HEK293 (cell line): Measurements from ENCODE around the gene ZNF296.

Source experiments
- GLIS2 ChIP-seq: fragments of 450-650 bp; formaldehyde crosslinking; IDR thresholded peaks from 2 replicates; pipeline ENCODE4 v1.5.1; 2016; ENCODE audit warnings: missing biosample characterization, missing genetic modification characterization
- KLF1 ChIP-seq: fragments of 450-650 bp; formaldehyde crosslinking; IDR thresholded peaks from 2 replicates; pipeline ENCODE4 v1.5.1; 2016; ENCODE audit warnings: missing biosample characterization, missing genetic modification characterization
- MEIS1 ChIP-seq: sonication (generic); formaldehyde crosslinking; IDR thresholded peaks from 2 replicates; pipeline ENCODE4 v1.8.1; 2022; ENCODE audit warnings: missing genetic modification reagents, mild to moderate bottlenecking, borderline replicate concordance
- OSR2 ChIP-seq: fragments of 450-650 bp; formaldehyde crosslinking; IDR thresholded peaks from 2 replicates; pipeline ENCODE4 v1.5.1; 2016; ENCODE audit warnings: missing biosample characterization, missing genetic modification characterization
- REPIN1 ChIP-seq: fragments of 450-650 bp; formaldehyde crosslinking; IDR thresholded peaks from 2 replicates; pipeline ENCODE4 v1.5.1; 2017; ENCODE audit warnings: missing biosample characterization, missing genetic modification characterization, low read depth
- ZBTB11 ChIP-seq: fragments of 450-650 bp; formaldehyde crosslinking; conservative IDR thresholded peaks from 2 replicates; pipeline ENCODE4 v1.5.1; 2016; ENCODE audit warnings: low read depth, missing biosample characterization, missing genetic modification characterization
- ZBTB17 ChIP-seq: fragments of 450-650 bp; formaldehyde crosslinking; IDR thresholded peaks from 2 replicates; pipeline ENCODE4 v1.5.1; 2016; ENCODE audit warnings: missing biosample characterization, missing genetic modification characterization
- ZBTB26 ChIP-seq: fragments of 450-650 bp; formaldehyde crosslinking; optimal IDR thresholded peaks from 2 replicates; pipeline ENCODE3; 2016; ENCODE audit warnings: missing biosample characterization, mild to moderate bottlenecking, missing genetic modification characterization
- ZFP41 ChIP-seq: fragments of 450-650 bp; formaldehyde crosslinking; IDR thresholded peaks from 2 replicates; pipeline ENCODE4 v1.5.1; 2016; ENCODE audit warnings: missing biosample characterization, missing genetic modification characterization, borderline replicate concordance
- ZFP69B ChIP-seq: fragments of 450-650 bp; formaldehyde crosslinking; IDR thresholded peaks from 2 replicates; pipeline ENCODE4 v1.5.1; 2016; ENCODE audit warnings: missing biosample characterization, missing genetic modification characterization
- ZNF114 ChIP-seq: fragments of 450-650 bp; formaldehyde crosslinking; IDR thresholded peaks from 2 replicates; pipeline ENCODE4 v1.5.0; 2017; ENCODE audit warnings: missing biosample characterization, missing genetic modification characterization
- ZNF211 ChIP-seq: fragments of 450-650 bp; formaldehyde crosslinking; IDR thresholded peaks from 2 replicates; pipeline ENCODE4 v1.5.1; 2016; ENCODE audit warnings: low read depth, missing biosample characterization, missing genetic modification characterization
- ZNF24 ChIP-seq: fragments of 450-650 bp; formaldehyde crosslinking; IDR thresholded peaks from 2 replicates; pipeline ENCODE4 v1.5.1; 2016; ENCODE audit warnings: missing biosample characterization, missing genetic modification characterization
- ZNF266 ChIP-seq: fragments of 450-650 bp; formaldehyde crosslinking; IDR thresholded peaks from 2 replicates; pipeline ENCODE4 v1.5.1; 2016; ENCODE audit warnings: missing biosample characterization, missing genetic modification characterization, low read depth
- ZNF292 ChIP-seq: fragments of 450-650 bp; formaldehyde crosslinking; IDR thresholded peaks from 2 replicates; pipeline ENCODE4 v1.5.1; 2016; ENCODE audit warnings: low read depth, missing biosample characterization, missing genetic modification characterization, borderline replicate concordance
- ZNF391 ChIP-seq: fragments of 450-650 bp; formaldehyde crosslinking; IDR thresholded peaks from 2 replicates; pipeline ENCODE4 v1.5.1; 2016; ENCODE audit warnings: low read depth, missing biosample characterization, missing genetic modification characterization, borderline replicate concordance
- ZNF398 ChIP-seq: fragments of 450-650 bp; formaldehyde crosslinking; IDR thresholded peaks from 2 replicates; pipeline ENCODE4 v1.5.1; 2017; ENCODE audit warnings: missing biosample characterization, missing genetic modification characterization
- ZNF423 ChIP-seq: fragments of 450-650 bp; formaldehyde crosslinking; IDR thresholded peaks from 2 replicates; pipeline ENCODE4 v1.5.1; 2016; ENCODE audit warnings: missing biosample characterization, missing genetic modification characterization
- ZNF48 ChIP-seq: fragments of 450-650 bp; formaldehyde crosslinking; IDR thresholded peaks from 2 replicates; pipeline ENCODE4 v1.5.1; 2016; ENCODE audit warnings: missing biosample characterization, missing genetic modification characterization
- ZNF501 ChIP-seq: fragments of 450-650 bp; formaldehyde crosslinking; IDR thresholded peaks from 2 replicates; pipeline ENCODE4 v1.5.1; 2016; ENCODE audit warnings: missing biosample characterization, missing genetic modification characterization
- ZNF560 ChIP-seq: fragments of 450-650 bp; formaldehyde crosslinking; IDR thresholded peaks from 2 replicates; pipeline ENCODE4 v1.5.1; 2017; ENCODE audit warnings: missing biosample characterization, missing genetic modification characterization, borderline replicate concordance
- ZNF785 ChIP-seq: fragments of 450-650 bp; formaldehyde crosslinking; IDR thresholded peaks from 2 replicates; pipeline ENCODE4 v1.5.1; 2016; ENCODE audit warnings: missing biosample characterization, missing genetic modification characterization
- ZSCAN5A ChIP-seq: fragments of 450-650 bp; formaldehyde crosslinking; IDR thresholded peaks from 2 replicates; pipeline ENCODE4 v1.5.1; 2016; ENCODE audit warnings: missing biosample characterization, missing genetic modification characterization
- TF ChIP-seq, protein P1 (sequence below): fragments of 450-650 bp; formaldehyde crosslinking; IDR thresholded peaks from 2 replicates; pipeline ENCODE4 v1.5.1; 2016; ENCODE audit warnings: missing biosample characterization, missing genetic modification characterization
- TF ChIP-seq, protein P2 (sequence below): fragments of 450-650 bp; formaldehyde crosslinking; IDR thresholded peaks from 2 replicates; pipeline ENCODE4 v1.5.1; 2016; ENCODE audit warnings: missing biosample characterization, missing genetic modification characterization
- TF ChIP-seq, protein P3 (sequence below): fragments of 450-650 bp; formaldehyde crosslinking; IDR thresholded peaks from 2 replicates; pipeline ENCODE4 v1.5.1; 2017; ENCODE audit warnings: missing biosample characterization, missing genetic modification characterization

ZNF296 gene

DNA sequence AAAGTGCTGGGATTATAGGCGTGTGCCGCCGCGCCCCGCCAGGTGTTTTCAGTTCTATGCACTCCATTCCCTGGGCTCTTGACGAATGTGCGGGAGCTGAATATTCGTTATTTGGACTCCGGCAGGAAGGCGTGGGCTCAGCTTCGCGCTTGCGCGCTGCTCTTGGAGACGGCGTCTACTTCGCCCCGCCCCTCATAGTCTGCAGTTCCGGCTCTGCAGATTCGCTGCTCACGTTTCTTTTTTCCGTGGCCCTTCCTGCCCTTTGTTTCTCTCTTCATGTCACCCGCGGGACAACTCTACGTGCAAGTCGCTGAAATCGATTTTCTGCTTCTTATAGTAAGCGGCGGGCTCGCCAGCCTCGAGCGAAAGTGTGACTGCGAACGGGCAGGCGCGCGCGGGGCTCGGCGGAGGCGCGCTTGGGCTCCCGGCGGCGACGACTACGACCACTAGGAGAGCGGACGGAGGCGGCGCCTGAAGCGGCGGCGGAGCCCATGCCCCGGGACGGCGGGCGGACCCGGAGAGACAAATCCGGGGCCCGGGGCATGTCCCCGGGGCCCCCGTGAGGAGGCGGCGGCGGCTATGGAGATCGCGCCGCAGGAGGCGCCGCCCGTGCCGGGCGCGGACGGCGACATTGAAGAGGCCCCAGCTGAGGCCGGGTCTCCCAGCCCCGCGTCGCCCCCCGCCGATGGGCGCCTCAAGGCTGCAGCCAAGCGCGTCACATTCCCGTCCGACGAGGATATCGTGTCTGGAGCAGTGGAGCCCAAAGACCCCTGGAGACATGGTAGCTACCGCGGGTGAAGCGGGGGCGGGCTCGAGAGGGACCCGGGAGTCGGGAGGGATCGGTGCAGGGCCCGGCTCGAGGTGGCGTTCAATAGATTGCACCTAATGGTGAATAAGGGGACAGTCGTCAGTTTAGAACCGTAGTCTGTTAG is 16.7 kb upstream of the ZNF296 start, which contains the start of gene PPP1R37 (continued):
- TF ChIP-seq ZNF114: no peak
- no peak for TF ChIP-seq ZFP41 (tag by site-specific recombination)
- TF ChIP-seq REPIN1 (tag by site-specific recombination): 0 out of 2 replicates have a peak, but pooled peaks have one; percentile 19
- no peak for TF ChIP-seq ZNF292 (tag by site-specific recombination)
- TF ChIP-seq, protein P1, sequence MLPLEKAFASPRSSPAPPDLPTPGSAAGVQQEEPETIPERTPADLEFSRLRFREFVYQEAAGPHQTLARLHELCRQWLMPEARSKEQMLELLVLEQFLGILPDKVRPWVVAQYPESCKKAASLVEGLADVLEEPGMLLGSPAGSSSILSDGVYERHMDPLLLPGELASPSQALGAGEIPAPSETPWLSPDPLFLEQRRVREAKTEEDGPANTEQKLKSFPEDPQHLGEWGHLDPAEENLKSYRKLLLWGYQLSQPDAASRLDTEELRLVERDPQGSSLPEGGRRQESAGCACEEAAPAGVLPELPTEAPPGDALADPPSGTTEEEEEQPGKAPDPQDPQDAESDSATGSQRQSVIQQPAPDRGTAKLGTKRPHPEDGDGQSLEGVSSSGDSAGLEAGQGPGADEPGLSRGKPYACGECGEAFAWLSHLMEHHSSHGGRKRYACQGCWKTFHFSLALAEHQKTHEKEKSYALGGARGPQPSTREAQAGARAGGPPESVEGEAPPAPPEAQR: peak; percentile 94
- TF ChIP-seq, protein P2, sequence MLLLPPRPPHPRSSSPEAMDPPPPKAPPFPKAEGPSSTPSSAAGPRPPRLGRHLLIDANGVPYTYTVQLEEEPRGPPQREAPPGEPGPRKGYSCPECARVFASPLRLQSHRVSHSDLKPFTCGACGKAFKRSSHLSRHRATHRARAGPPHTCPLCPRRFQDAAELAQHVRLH (tag by site-specific recombination): peak; percentile 63
- TF ChIP-seq ZNF785: peak; percentile 9; the same call in 1 of the 2 replicates
- no peak for TF ChIP-seq ZNF48 (tag by site-specific recombination)
- TF ChIP-seq ZBTB11: peak; percentile 44; the same call in 1 of the 2 replicates
- no peak for TF ChIP-seq ZNF560
- no peak for TF ChIP-seq ZNF423 (tag by site-specific recombination)
- no peak for TF ChIP-seq ZNF266
- no peak for TF ChIP-seq MEIS1 (CRISPR knock-in tag)
- no peak for TF ChIP-seq ZNF211 (tag by site-specific recombination)
- peak; percentile 72 for TF ChIP-seq ZNF24 (tag by site-specific recombination)
- peak; percentile 34; the same call in 1 of the 2 replicates for TF ChIP-seq OSR2 (tag by site-specific recombination)
- peak; percentile 69 for TF ChIP-seq ZFP69B (tag by site-specific recombination)
- TF ChIP-seq ZNF398: peak; percentile 10; the same call in 1 of the 2 replicates
- TF ChIP-seq GLIS2 (tag by site-specific recombination): 0 out of 2 replicates have a peak, but pooled peaks have one; percentile 41
- TF ChIP-seq ZBTB26: peak; percentile 99
- no peak; the same call in 1 of the 2 replicates for TF ChIP-seq ZSCAN5A
- TF ChIP-seq, protein P3, sequence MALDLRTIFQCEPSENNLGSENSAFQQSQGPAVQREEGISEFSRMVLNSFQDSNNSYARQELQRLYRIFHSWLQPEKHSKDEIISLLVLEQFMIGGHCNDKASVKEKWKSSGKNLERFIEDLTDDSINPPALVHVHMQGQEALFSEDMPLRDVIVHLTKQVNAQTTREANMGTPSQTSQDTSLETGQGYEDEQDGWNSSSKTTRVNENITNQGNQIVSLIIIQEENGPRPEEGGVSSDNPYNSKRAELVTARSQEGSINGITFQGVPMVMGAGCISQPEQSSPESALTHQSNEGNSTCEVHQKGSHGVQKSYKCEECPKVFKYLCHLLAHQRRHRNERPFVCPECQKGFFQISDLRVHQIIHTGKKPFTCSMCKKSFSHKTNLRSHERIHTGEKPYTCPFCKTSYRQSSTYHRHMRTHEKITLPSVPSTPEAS (tag by site-specific recombination): 0 out of 2 replicates have a peak, but pooled peaks have one; percentile 9
- TF ChIP-seq ZBTB17 (tag by site-specific recombination): peak; percentile 73
- TF ChIP-seq ZNF501 (tag by site-specific recombination): peak; percentile 54
- TF ChIP-seq ZNF391 (tag by site-specific recombination): peak; percentile 70; the same call in 1 of the 2 replicates
- TF ChIP-seq KLF1: peak; percentile 91
